HepG2 (cell line): Measurements from ENCODE around the gene DSCAML1. TPM values are rescaled to one million over a fixed set of nuclear protein-coding genes. Genes with fewer than 3 reads are reported as not detected.

Experiments used
- ATAC-seq: fragments of 200-7000 bp; cut with Tn5 transposase; 3 replicates; pipeline ENCODE4 v1.9.1; 2020; ENCODE audit warnings: mild to moderate bottlenecking, moderate library complexity
- BruUV-seq: library from RNA; stranded (reverse); fragments of 400-500 nt; replicated peaks from 2 replicates; lab custom pipeline; 2021; lab: Mats Ljungman, UMichigan
- CTCF ChIA-PET: fragments of 300-600 bp; formaldehyde crosslinking; extraction: SDS; loops from one replicate; lab custom pipeline; 2021; ENCODE audit warnings: low total read pairs, inconsistent platforms, low intra/inter-chr PET ratio; lab: Yijun Ruan, JAX
- POLR2A ChIA-PET: fragments of 350-600 bp; sonication (Branson Sonifier 250); formaldehyde crosslinking; loops from one replicate; lab custom pipeline; 2020; ENCODE audit warnings: antibody characterized with exemption, inconsistent platforms; lab: Yijun Ruan, JAX
- DNase-seq: peaks from one replicate; pipeline ENCODE4 v3.0.0-alpha.2; 2015; ENCODE audit warnings: low spot score
- FAIRE-seq: peaks from 3 replicates; lab custom pipeline; 2011; peaks lifted over from hg19 to GRCh38; lab: Jason Lieb, UNC
- H2AFZ ChIP-seq: one replicate; pipeline ENCODE4 v1.6.1; 2011; ENCODE audit warnings: low read length, inconsistent platforms
- H3K27ac ChIP-seq: fragments of 300-600 bp; 3 replicates; pipeline ENCODE4 v1.8.0; 2011; ENCODE audit warnings: mixed run types, mild to moderate bottlenecking, mixed read lengths, low read length, inconsistent platforms; ENCODE audit not compliant: insufficient read depth; ENCODE audit errors: extremely low read length
- H3K27me3 ChIP-seq, 2 experiments: fragments of 200-600 bp in 1 of 2; 2 replicates in 1 of 2; 3 replicates in 1 of 2; pipeline versions ENCODE4 v1.6.0 to v1.8.0; 2011; ENCODE audit warnings: low read length in 2 of 2, mild to moderate bottlenecking in 2 of 2, moderate library complexity in 2 of 2, inconsistent platforms in 1 of 2; ENCODE audit not compliant: insufficient read depth in 2 of 2, control insufficient read depth in 1 of 2
- H3K36me3 ChIP-seq, 2 experiments: fragments of 200-600 bp in 1 of 2; replicated peaks in 1 of 2; 2 replicates in 1 of 2; 3 replicates in 1 of 2; pipeline versions ENCODE4 v1.5.1 to v1.8.0; 2011; ENCODE audit warnings: low read length in 2 of 2, inconsistent platforms in 1 of 2; ENCODE audit not compliant: insufficient read depth in 2 of 2, control insufficient read depth in 1 of 2
- H3K4me1 ChIP-seq: 2 replicates; pipeline ENCODE4 v1.5.1; 2012; ENCODE audit warnings: low read length, inconsistent platforms; ENCODE audit not compliant: insufficient read depth
- H3K4me2 ChIP-seq: 2 replicates; pipeline ENCODE4 v1.6.0; 2011; ENCODE audit warnings: low read depth, low read length, inconsistent platforms
- H3K4me3 ChIP-seq, 3 experiments: fragments of 200-600 bp in 1 of 3; sonication (generic), shearing (Covaris generic) in 1 of 3; replicated peaks in 1 of 3; 2 replicates each; pipeline ENCODE4 v1.5.1; 2011 to 2016; ENCODE audit warnings: low read length in 3 of 3, inconsistent platforms in 2 of 3, low read depth in 2 of 3, mild to moderate bottlenecking in 2 of 3, control low read depth in 1 of 3, mixed read lengths in 1 of 3; ENCODE audit not compliant: insufficient read depth in 1 of 3
- H3K79me2 ChIP-seq: one replicate; pipeline ENCODE4 v1.6.1; 2011; ENCODE audit warnings: low read length, inconsistent platforms; ENCODE audit not compliant: insufficient read depth
- H3K9ac ChIP-seq: 2 replicates; pipeline ENCODE4 v1.6.0; 2011; ENCODE audit warnings: mild to moderate bottlenecking, low read depth, low read length, inconsistent platforms; ENCODE audit not compliant: insufficient read depth
- H3K9me3 ChIP-seq: 2 replicates; pipeline ENCODE4 v1.5.1; 2012; ENCODE audit warnings: mild to moderate bottlenecking, low read length
- H4K20me1 ChIP-seq: 2 replicates; pipeline ENCODE4 v1.6.0; 2011; ENCODE audit warnings: inconsistent platforms, mild to moderate bottlenecking, low read length, moderate library complexity; ENCODE audit not compliant: insufficient read depth
- JUNB ChIP-seq: sonication (generic); formaldehyde crosslinking; IDR thresholded peaks from 2 replicates; pipeline ENCODE4 v1.8.0; 2022; ENCODE audit warnings: missing genetic modification reagents, mild to moderate bottlenecking, borderline replicate concordance
- KAT2B ChIP-seq: fragments of 150-350 bp; IDR thresholded peaks from 2 replicates; pipeline ENCODE4 v1.6.1; 2014; ENCODE audit warnings: low read depth, low read length, borderline replicate concordance
- RBM22 ChIP-seq: fragments of 200-400 bp; formaldehyde crosslinking; optimal IDR thresholded peaks from 2 replicates; pipeline ENCODE3; 2017; ENCODE audit warnings: mild to moderate bottlenecking, low read length, moderate library complexity
- SALL1 ChIP-seq: sonication (generic); formaldehyde crosslinking; IDR thresholded peaks from 2 replicates; pipeline ENCODE4 v1.8.0; 2022; ENCODE audit warnings: mild to moderate bottlenecking, missing genetic modification reagents
- TMF1 ChIP-seq: sonication (generic); formaldehyde crosslinking; IDR thresholded peaks from 2 replicates; pipeline ENCODE4 v1.8.1; 2022; ENCODE audit warnings: low read depth, missing genetic modification reagents
- ZNF230 ChIP-seq: sonication (generic); formaldehyde crosslinking; IDR thresholded peaks from 2 replicates; pipeline ENCODE4 v1.4.0; 2020; ENCODE audit warnings: mild to moderate bottlenecking, missing genetic modification reagents
- WGBS: methylation state at CpG from one replicate; pipeline ENCODE4 v1.1.6; 2017; ENCODE audit warnings: low lambda C conversion rate; 5-methylcytosine and 5-hydroxymethylcytosine counted together
- in situ Hi-C: cut with HindIII; loops from 2 replicates; pipeline ENCODE4 v1.10.0; 2017; ENCODE audit warnings: low pct_unique_long_range_greater_than_20kb; ENCODE audit not compliant: extremely low pct_ligation_motif_present
- intact Hi-C: fragments of 100-400 bp; cut with micrococcal nuclease; formaldehyde crosslinking; loops from one replicate; pipeline ENCODE4 v1.10.0; 2022; ENCODE audit not compliant: unreplicated experiment
- polyA plus RNA-seq, 8 experiments: library from polyadenylated mRNA; depleted of rRNA in 3 of 8; stranded (reverse) in 7 of 8; unstranded in 1 of 8; fragments of >200 nt; fragmentation: Illumina TruSeq in 4 of 8; extraction: Trizol in 4 of 8; gene quantifications; 2 replicates each; pipeline versions ENCODE4 v1.2.1 to v1.2.3, GENCODE V29; 2011 to 2016; ENCODE audit warnings: low read depth in 4 of 8, missing spikeins in 1 of 8, mixed read lengths in 1 of 8; ENCODE audit not compliant: insufficient read depth in 1 of 8
- total RNA-seq, 5 experiments: library from RNA; depleted of rRNA; stranded (reverse); fragments of >200 nt; fragmentation: Illumina TruSeq; extraction: Trizol; gene quantifications; 2 replicates each; pipeline ENCODE4 v1.2.3, GENCODE V29; 2016; ENCODE audit warnings: low read depth in 1 of 5
- TF ChIP-seq, protein P1 (sequence below): sonication (generic); formaldehyde crosslinking; IDR thresholded peaks from 2 replicates; pipeline ENCODE4 v1.9.0; 2022; ENCODE audit warnings: missing genetic modification reagents, mild to moderate bottlenecking, borderline replicate concordance
- TF ChIP-seq, protein P2 (sequence below): sonication (generic); formaldehyde crosslinking; IDR thresholded peaks from 2 replicates; pipeline ENCODE4 v1.8.0; 2022; ENCODE audit warnings: missing genetic modification reagents, low read depth, mild to moderate bottlenecking, borderline replicate concordance

DSCAML1 gene
- total and polyA plus RNA-seq, 2 of the 13 experiments (the other 11 are each of a cell fraction or from before 2014, with no cell fraction given) = 0.29 to 0.40 TPM

DNA sequence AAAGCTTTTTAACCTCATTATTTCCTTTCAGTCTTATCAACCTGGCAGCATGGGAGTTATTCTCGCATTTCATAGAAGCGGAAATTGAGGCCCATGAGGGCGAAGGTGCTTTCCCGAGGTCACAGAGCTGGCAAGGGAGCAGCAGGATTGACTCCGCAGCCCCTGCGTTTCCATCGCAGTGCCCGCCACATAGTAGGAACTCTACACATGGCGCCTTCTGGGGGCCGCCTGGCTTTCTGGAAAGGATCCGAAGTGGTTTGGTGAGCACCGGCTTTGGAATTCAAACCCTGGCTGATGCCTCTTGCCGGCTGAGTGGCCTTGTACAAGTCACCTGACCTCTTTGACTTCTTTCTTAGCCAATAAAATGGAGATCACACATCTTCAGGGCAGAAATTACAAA is 376.0 kb downstream of the DSCAML1 start:
- CTCF ChIA-PET = no interaction called here
- WGBS = 80% methylated on average over 12 of the region's 13 CpGs

DNA sequence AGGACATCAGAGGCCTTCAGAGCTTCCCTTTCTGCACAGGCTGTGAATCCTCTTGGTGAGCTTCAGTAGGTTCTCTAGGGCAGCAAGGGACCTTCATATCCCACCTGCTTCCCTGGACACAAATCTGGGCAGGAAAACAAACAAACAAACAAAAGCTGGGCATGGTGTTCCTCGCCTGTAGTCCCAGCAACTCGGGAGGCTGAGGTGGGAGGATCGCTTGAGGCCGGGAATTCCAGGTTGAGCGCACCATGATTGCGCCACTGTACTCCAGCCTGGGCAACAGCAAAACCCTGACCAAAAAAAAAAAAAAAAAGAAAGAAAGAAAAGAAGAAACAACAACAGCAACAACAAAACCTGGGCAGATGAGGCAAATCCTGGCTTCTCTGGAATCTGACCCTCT is 376.4 kb downstream of the DSCAML1 start:
- no peak overlapping the region for H3K4me3 ChIP-seq
- ChIA-PET POLR2A (no interaction called here), CTCF (no interaction called here)
- DNase-seq (no peak), FAIRE-seq (no peak), ATAC-seq (no peak)
- H3K9me3 ChIP-seq = no peaks in the 10 kb centered on the region
- H2AFZ ChIP-seq = no peak overlapping the region
- 48% methylated on average over 6 of the region's 6 CpGs for WGBS
- no peak overlapping the region for H3K27ac ChIP-seq
- in situ Hi-C loops = no loop called here
- H3K79me2 ChIP-seq = no peaks in the 10 kb centered on the region
- TF ChIP-seq ZNF230 (CRISPR knock-in tag) (no peak), TMF1 (CRISPR knock-in tag) (no peak)
- no TSS peak for BruUV-seq
- no peaks in the 10 kb centered on the region for H4K20me1 ChIP-seq
- intact Hi-C loops = loop anchor here (10.0 kb wide), 1 partner anchor 524 kb away; no protein-coding TSS in a partner anchor
- no peak overlapping the region for H3K9ac ChIP-seq
- no peak overlapping the region for H3K4me2 ChIP-seq
- H3K27me3 ChIP-seq = peaks cover 4 to 14% of the 10 kb centered on the region in 2 experiments; a peak in 2 of 5 replicates
- H3K36me3 ChIP-seq = no peaks in the 10 kb centered on the region
- peaks cover 36% of the 10 kb centered on the region for H3K4me1 ChIP-seq

More for the DNA sequence above, 376.0 kb downstream of the DSCAML1 start:
- FAIRE-seq = no peak
- H3K4me2 ChIP-seq = no peak overlapping the region
- no peaks in the 10 kb centered on the region for H4K20me1 ChIP-seq
- POLR2A ChIA-PET = no interaction called here
- H3K4me3 ChIP-seq = no peak overlapping the region
- no peak overlapping the region for H2AFZ ChIP-seq
- H3K4me1 ChIP-seq = peaks cover 36% of the 10 kb centered on the region
- BruUV-seq = no TSS peak
- TF ChIP-seq KAT2B (no peak), RBM22 (no peak), SALL1 (CRISPR knock-in tag) (no peak), JUNB (CRISPR knock-in tag) (no peak)
- TF ChIP-seq, protein P1, sequence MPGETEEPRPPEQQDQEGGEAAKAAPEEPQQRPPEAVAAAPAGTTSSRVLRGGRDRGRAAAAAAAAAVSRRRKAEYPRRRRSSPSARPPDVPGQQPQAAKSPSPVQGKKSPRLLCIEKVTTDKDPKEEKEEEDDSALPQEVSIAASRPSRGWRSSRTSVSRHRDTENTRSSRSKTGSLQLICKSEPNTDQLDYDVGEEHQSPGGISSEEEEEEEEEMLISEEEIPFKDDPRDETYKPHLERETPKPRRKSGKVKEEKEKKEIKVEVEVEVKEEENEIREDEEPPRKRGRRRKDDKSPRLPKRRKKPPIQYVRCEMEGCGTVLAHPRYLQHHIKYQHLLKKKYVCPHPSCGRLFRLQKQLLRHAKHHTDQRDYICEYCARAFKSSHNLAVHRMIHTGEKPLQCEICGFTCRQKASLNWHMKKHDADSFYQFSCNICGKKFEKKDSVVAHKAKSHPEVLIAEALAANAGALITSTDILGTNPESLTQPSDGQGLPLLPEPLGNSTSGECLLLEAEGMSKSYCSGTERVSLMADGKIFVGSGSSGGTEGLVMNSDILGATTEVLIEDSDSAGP = no peak
- TF ChIP-seq, protein P2, sequence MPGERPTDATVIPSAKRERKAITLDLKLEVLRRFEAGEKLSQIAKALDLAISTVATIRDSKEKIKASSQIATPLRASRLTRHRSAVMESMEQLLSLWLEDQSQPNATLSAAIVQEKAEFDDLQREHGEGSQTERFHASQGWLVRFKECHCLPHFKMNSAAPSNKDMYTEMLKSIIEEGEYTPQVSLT (CRISPR knock-in tag) = no peak
- no peaks in the 10 kb centered on the region for H3K9me3 ChIP-seq
- in situ Hi-C loops = no loop called here
- H3K36me3 ChIP-seq = no peaks in the 10 kb centered on the region
- no peak for ATAC-seq
- H3K27ac ChIP-seq = no peak overlapping the region
- intact Hi-C loops = loop anchor here (10.0 kb wide), 1 partner anchor 524 kb away; no protein-coding TSS in a partner anchor
- H3K27me3 ChIP-seq = peaks cover 4 to 14% of the 10 kb centered on the region in 2 experiments; a peak in 2 of 5 replicates
- H3K79me2 ChIP-seq = no peaks in the 10 kb centered on the region
- H3K9ac ChIP-seq = no peak overlapping the region
- no peak for DNase-seq
